ENCODE results near the gene TRABD2B. TPM values are rescaled to one million over a fixed set of nuclear protein-coding genes. Genes with fewer than 3 reads are reported as not detected.

The TRABD2B gene
- total RNA-seq, 1 donor from 2014 or later: 1.4 TPM

GRCh38 chr1:47720111-47720510, 277.1 kb downstream of the TRABD2B start:
- Histone ChIP-seq H3K9me3 (replicated peaks) (no peaks in the 10 kb centered on the region), H3K27ac (replicated peaks) (no peak overlapping the region), H3K4me3 (no peak overlapping the region), H3K4me1 (peaks cover 5% of the 10 kb centered on the region), H3K27me3 (ENCODE audit: low read depth) (peaks cover 99% of the 10 kb centered on the region), H3K36me3 (no peaks in the 10 kb centered on the region)
- DNase-seq: no peak
- intact Hi-C loops (cut with micrococcal nuclease): loop anchor here (10.0 kb wide), 1 partner anchor 545 kb away; no protein-coding TSS in a partner anchor
- no peak for TF ChIP-seq CTCF (IDR thresholded peaks at IDR 0.05; ENCODE audit: borderline replicate concordance)

DNA sequence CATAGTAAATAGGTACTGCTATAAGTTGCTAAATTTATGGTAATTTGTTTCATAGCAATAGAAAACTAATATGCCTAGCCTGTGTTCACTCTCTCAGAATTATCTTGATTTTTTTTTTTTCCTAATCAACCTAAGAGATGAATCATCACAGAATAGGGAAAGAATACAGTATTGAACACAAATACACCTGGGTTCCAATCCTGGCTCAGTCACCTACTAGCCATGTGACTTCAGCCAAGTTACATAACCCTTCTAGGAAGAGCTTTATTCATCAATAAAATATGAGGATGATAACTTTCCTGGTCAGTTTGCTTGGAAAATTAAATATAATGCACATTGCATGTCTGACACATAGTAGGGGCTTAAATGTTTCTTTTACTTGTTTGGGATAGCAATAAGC, 279.8 kb downstream of the TRABD2B start:
- no peaks in the 10 kb centered on the region for H3K9me3 ChIP-seq (replicated peaks)
- H3K27ac ChIP-seq (replicated peaks): no peak overlapping the region
- no peak overlapping the region for H3K4me3 ChIP-seq
- peaks cover 99% of the 10 kb centered on the region for H3K27me3 ChIP-seq (ENCODE audit: low read depth)
- intact Hi-C loops (cut with micrococcal nuclease): loop anchor here (10.0 kb wide), 1 partner anchor 283 kb away; the partner anchor contains the start of gene FOXD2
- H3K36me3 ChIP-seq: no peaks in the 10 kb centered on the region
- TF ChIP-seq CTCF (IDR thresholded peaks at IDR 0.05; ENCODE audit: borderline replicate concordance): no peak
- no peak for DNase-seq
- no peaks in the 10 kb centered on the region for H3K4me1 ChIP-seq

GRCh38 chr1:47713975-47714767, 283.0 kb downstream of the TRABD2B start:
- no peak for TF ChIP-seq CTCF (IDR thresholded peaks at IDR 0.05; ENCODE audit: borderline replicate concordance)
- H3K27ac ChIP-seq (replicated peaks): no peak overlapping the region
- no peak overlapping the region for H3K4me3 ChIP-seq
- DNase-seq: no peak
- intact Hi-C loops (cut with micrococcal nuclease): loop anchor here (10.0 kb wide), 1 partner anchor 279 kb away; the partner anchor contains the start of gene FOXD2
- H3K36me3 ChIP-seq: no peaks in the 10 kb centered on the region
- H3K9me3 ChIP-seq (replicated peaks): no peaks in the 10 kb centered on the region
- H3K4me1 ChIP-seq: peaks cover 17% of the 10 kb centered on the region
- H3K27me3 ChIP-seq (ENCODE audit: low read depth): peaks cover 99% of the 10 kb centered on the region

DNA sequence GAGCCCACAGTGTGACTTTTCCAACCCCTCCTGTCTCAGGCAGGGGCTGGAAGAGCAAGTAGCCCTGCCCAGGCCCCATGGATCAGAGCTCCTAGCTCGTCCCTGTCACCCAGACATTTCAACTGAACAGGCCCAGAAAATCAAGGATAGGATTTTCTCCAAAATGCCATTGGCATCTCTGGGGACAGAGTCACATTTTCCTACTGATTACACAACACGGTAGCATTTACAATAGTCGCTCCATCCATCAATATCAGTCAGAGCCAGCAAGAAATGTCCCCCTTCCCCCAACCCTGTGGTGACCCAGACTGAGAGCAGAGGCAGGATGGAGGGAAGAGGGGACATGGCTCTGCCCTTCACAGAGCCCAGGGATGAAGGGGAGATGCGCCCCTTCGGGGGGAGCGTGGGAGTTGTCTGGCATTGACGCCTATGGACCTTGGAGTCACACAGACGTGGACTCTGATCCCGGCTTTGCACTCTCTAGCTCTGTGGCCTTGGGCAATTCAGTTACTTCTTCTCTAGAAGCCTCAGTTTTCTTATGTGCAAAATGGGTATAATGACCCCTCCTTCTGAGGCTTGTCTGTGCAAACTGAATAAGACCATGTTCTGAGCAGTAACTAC, 283.7 kb downstream of the TRABD2B start:
- Histone ChIP-seq H3K27me3 (ENCODE audit: low read depth) (peaks cover 99% of the 10 kb centered on the region), H3K9me3 (replicated peaks) (no peaks in the 10 kb centered on the region), H3K36me3 (no peaks in the 10 kb centered on the region), H3K4me1 (peaks cover 24% of the 10 kb centered on the region), H3K27ac (replicated peaks) (no peak overlapping the region), H3K4me3 (no peak overlapping the region)
- no peak for TF ChIP-seq CTCF (IDR thresholded peaks at IDR 0.05; ENCODE audit: borderline replicate concordance)
- intact Hi-C loops (cut with micrococcal nuclease): loop anchor here (10.0 kb wide), 1 partner anchor 279 kb away; the partner anchor contains the start of gene FOXD2
- no peak for DNase-seq

DNA sequence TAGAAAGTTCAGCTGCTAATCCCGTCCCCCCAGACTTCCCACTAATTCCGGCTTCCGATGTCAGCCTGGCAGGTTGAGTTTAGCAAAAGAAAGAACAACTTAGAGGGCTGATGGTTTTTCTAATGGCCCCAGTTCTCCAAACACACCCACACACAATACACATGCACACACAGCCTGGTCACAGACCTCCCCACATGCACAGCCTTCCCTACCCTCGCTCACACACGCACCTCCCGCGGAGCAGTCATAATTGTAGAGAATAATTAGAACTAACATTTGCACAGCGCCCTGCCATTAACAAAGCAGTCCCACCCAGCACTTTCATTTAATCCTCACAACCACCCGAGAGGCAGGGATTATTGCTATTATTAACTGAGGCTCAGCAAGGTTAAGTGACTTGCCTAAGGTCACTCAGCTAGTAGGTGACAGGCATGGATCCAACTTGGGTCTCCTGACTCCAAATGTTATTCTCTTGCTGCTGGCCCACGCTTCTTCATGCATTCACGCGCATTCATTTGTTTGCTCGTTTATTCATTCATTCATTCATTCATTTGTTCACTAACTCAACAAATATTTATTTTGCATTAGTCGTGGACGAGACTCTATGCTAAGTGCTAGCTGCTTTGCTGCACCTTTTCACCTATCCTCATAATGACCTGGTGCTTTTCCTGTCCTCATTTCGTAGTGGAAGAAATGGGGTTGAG, 284.4 kb downstream of the TRABD2B start:
- no peak for DNase-seq
- TF ChIP-seq CTCF (IDR thresholded peaks at IDR 0.05; ENCODE audit: borderline replicate concordance): no peak
- Histone ChIP-seq H3K36me3 (no peaks in the 10 kb centered on the region), H3K4me3 (no peak overlapping the region), H3K9me3 (replicated peaks) (no peaks in the 10 kb centered on the region), H3K4me1 (peaks cover 30% of the 10 kb centered on the region), H3K27me3 (ENCODE audit: low read depth) (peaks cover 99% of the 10 kb centered on the region), H3K27ac (replicated peaks) (no peak overlapping the region)
- intact Hi-C loops (cut with micrococcal nuclease): loop anchor here (10.0 kb wide), 1 partner anchor 278 kb away; the partner anchor contains the start of gene FOXD2
